Activated CD4-positive, alpha-beta T cell treated with anti-CD3 and anti-CD28 coated beads, Interleukin-2, amount 10 ng/mL, durations not matched to agents 24 days and 14 days (primary cell): ENCODE measurements around the gene C10orf71. TPM values are rescaled to one million over a fixed set of nuclear protein-coding genes. Genes with fewer than 3 reads are reported as not detected.

Experiments used
- DNase-seq: peaks from one replicate; pipeline ENCODE4 v3.0.0; 2022
- H3K27ac Mint-ChIP-seq: one replicate; pipeline ENCODE4 v1.8.0; 2022; ENCODE audit warnings: mild to moderate bottlenecking, mixed read lengths
- H3K27me3 Mint-ChIP-seq: one replicate; pipeline ENCODE4 v1.8.0; 2022; ENCODE audit warnings: mixed read lengths
- H3K36me3 Mint-ChIP-seq: one replicate; pipeline ENCODE4 v1.8.0; 2022; ENCODE audit warnings: low read depth, mild to moderate bottlenecking, mixed read lengths
- H3K4me1 Mint-ChIP-seq: one replicate; pipeline ENCODE4 v1.8.0; 2021; ENCODE audit warnings: mixed read lengths
- H3K4me3 Mint-ChIP-seq: one replicate; pipeline ENCODE4 v1.8.0; 2022; ENCODE audit warnings: mild to moderate bottlenecking, moderate library complexity, mixed read lengths
- H3K9me3 Mint-ChIP-seq: one replicate; pipeline ENCODE4 v1.8.0; 2021; ENCODE audit warnings: mixed read lengths
- intact Hi-C: fragments of 100-400 bp; cut with micrococcal nuclease; formaldehyde crosslinking; loops from one replicate; pipeline ENCODE4 v1.15.1; 2023
- total RNA-seq: library from RNA; stranded (reverse); gene quantifications from 2 replicates; pipeline ENCODE4 v1.2.3, GENCODE V29; 2022

The C10orf71 gene
- total RNA-seq, 1 donor from 2014 or later = not detected

- no peaks in the 10 kb centered on the region for H3K9me3 Mint-ChIP-seq
- no peak for DNase-seq
- no peak overlapping the region for H3K27ac Mint-ChIP-seq
- H3K4me1 Mint-ChIP-seq = peaks cover 5% of the 10 kb centered on the region
- intact Hi-C loops = no loop called here
- no peaks in the 10 kb centered on the region for H3K36me3 Mint-ChIP-seq
- H3K4me3 Mint-ChIP-seq = no peak overlapping the region
- peaks cover 2% of the 10 kb centered on the region for H3K27me3 Mint-ChIP-seq
Measured at GRCh38 chr10:49353026-49353894, 54.3 kb downstream of the C10orf71 start.

GRCh38 chr10:49353895-49354566, 55.1 kb downstream of the C10orf71 start:
- Mint-ChIP-seq H3K9me3 (no peaks in the 10 kb centered on the region), H3K27ac (no peak overlapping the region), H3K4me1 (peaks cover 5% of the 10 kb centered on the region), H3K27me3 (peaks cover 2% of the 10 kb centered on the region), H3K4me3 (no peak overlapping the region), H3K36me3 (no peaks in the 10 kb centered on the region)
- intact Hi-C loops = no loop called here
- DNase-seq = no peak

GRCh38 chr10:49354593-49354992, 55.6 kb downstream of the C10orf71 start:
- H3K9me3 Mint-ChIP-seq = no peaks in the 10 kb centered on the region
- no peak for DNase-seq
- no peak overlapping the region for H3K27ac Mint-ChIP-seq
- H3K4me1 Mint-ChIP-seq = peaks cover 5% of the 10 kb centered on the region
- peaks cover 2% of the 10 kb centered on the region for H3K27me3 Mint-ChIP-seq
- intact Hi-C loops = no loop called here
- H3K36me3 Mint-ChIP-seq = no peaks in the 10 kb centered on the region
- no peak overlapping the region for H3K4me3 Mint-ChIP-seq

GRCh38 chr10:49355221-49355620, 56.3 kb downstream of the C10orf71 start:
- Mint-ChIP-seq H3K36me3 (no peaks in the 10 kb centered on the region), H3K9me3 (no peaks in the 10 kb centered on the region), H3K27ac (no peak overlapping the region), H3K4me3 (no peak overlapping the region), H3K4me1 (peaks cover 5% of the 10 kb centered on the region), H3K27me3 (peaks cover 2% of the 10 kb centered on the region)
- no peak for DNase-seq
- intact Hi-C loops = loop anchor here (5.0 kb wide), 2 partner anchors 43 to 173 kb away; no protein-coding TSS in a partner anchor

- intact Hi-C loops = loop anchor here (5.0 kb wide), 2 partner anchors 44 to 174 kb away; no protein-coding TSS in a partner anchor
- Mint-ChIP-seq H3K36me3 (no peaks in the 10 kb centered on the region), H3K27me3 (peaks cover 2% of the 10 kb centered on the region)
Measured at GRCh38 chr10:49356181-49356580, 57.2 kb downstream of the C10orf71 start.

GRCh38 chr10:49356944-49357343, 58.0 kb downstream of the C10orf71 start:
- Mint-ChIP-seq H3K9me3 (no peaks in the 10 kb centered on the region), H3K27me3 (peaks cover 2% of the 10 kb centered on the region), H3K4me1 (peaks cover 5% of the 10 kb centered on the region), H3K27ac (no peak overlapping the region), H3K36me3 (no peaks in the 10 kb centered on the region), H3K4me3 (no peak overlapping the region)
- DNase-seq = no peak
- intact Hi-C loops = loop anchor here (5.0 kb wide), 2 partner anchors 45 to 175 kb away; no protein-coding TSS in a partner anchor

More at GRCh38 chr10:49356181-49356580, 57.2 kb downstream of the C10orf71 start:
- no peak for DNase-seq
- no peak overlapping the region for H3K27ac Mint-ChIP-seq
- H3K4me1 Mint-ChIP-seq = peaks cover 5% of the 10 kb centered on the region
- no peak overlapping the region for H3K4me3 Mint-ChIP-seq
- no peaks in the 10 kb centered on the region for H3K9me3 Mint-ChIP-seq

GRCh38 chr10:49357910-49358309, 58.9 kb downstream of the C10orf71 start:
- peaks cover 5% of the 10 kb centered on the region for H3K4me1 Mint-ChIP-seq
- peaks cover 2% of the 10 kb centered on the region for H3K27me3 Mint-ChIP-seq
- no peaks in the 10 kb centered on the region for H3K9me3 Mint-ChIP-seq
- no peak for DNase-seq
- intact Hi-C loops = loop anchor here (5.0 kb wide), 2 partner anchors 46 to 176 kb away; no protein-coding TSS in a partner anchor
- no peak overlapping the region for H3K4me3 Mint-ChIP-seq
- no peak overlapping the region for H3K27ac Mint-ChIP-seq
- H3K36me3 Mint-ChIP-seq = no peaks in the 10 kb centered on the region

- Mint-ChIP-seq H3K9me3 (no peaks in the 10 kb centered on the region), H3K27me3 (peaks cover 2% of the 10 kb centered on the region), H3K36me3 (no peaks in the 10 kb centered on the region), H3K4me1 (peaks cover 5% of the 10 kb centered on the region), H3K27ac (no peak overlapping the region), H3K4me3 (no peak overlapping the region)
- DNase-seq = no peak
- intact Hi-C loops = loop anchor here (5.0 kb wide), 2 partner anchors 47 to 177 kb away; no protein-coding TSS in a partner anchor
Measured at GRCh38 chr10:49359349-49360270, 60.6 kb downstream of the C10orf71 start.

GRCh38 chr10:49360271-49361177, 61.6 kb downstream of the C10orf71 start:
- H3K4me3 Mint-ChIP-seq = no peak overlapping the region
- peaks cover 5% of the 10 kb centered on the region for H3K4me1 Mint-ChIP-seq
- no peaks in the 10 kb centered on the region for H3K9me3 Mint-ChIP-seq
- DNase-seq = no peak
- no peaks in the 10 kb centered on the region for H3K36me3 Mint-ChIP-seq
- H3K27me3 Mint-ChIP-seq = peaks cover 2% of the 10 kb centered on the region
- H3K27ac Mint-ChIP-seq = no peak overlapping the region
- intact Hi-C loops = no loop called here

- no peak for DNase-seq
- no peak overlapping the region for H3K27ac Mint-ChIP-seq
- no peaks in the 10 kb centered on the region for H3K9me3 Mint-ChIP-seq
- peaks cover 5% of the 10 kb centered on the region for H3K4me1 Mint-ChIP-seq
- no peaks in the 10 kb centered on the region for H3K27me3 Mint-ChIP-seq
- intact Hi-C loops = no loop called here
- no peaks in the 10 kb centered on the region for H3K36me3 Mint-ChIP-seq
- H3K4me3 Mint-ChIP-seq = no peak overlapping the region
Measured at GRCh38 chr10:49361178-49361554, 62.2 kb downstream of the C10orf71 start.

GRCh38 chr10:49361735-49362568, 63.0 kb downstream of the C10orf71 start:
- no peaks in the 10 kb centered on the region for H3K9me3 Mint-ChIP-seq
- no peak overlapping the region for H3K4me3 Mint-ChIP-seq
- intact Hi-C loops = no loop called here
- H3K36me3 Mint-ChIP-seq = no peaks in the 10 kb centered on the region
- H3K4me1 Mint-ChIP-seq = peaks cover 1% of the 10 kb centered on the region
- no peak overlapping the region for H3K27ac Mint-ChIP-seq
- no peak for DNase-seq
- H3K27me3 Mint-ChIP-seq = no peaks in the 10 kb centered on the region
